ENCODE results near the gene RECQL. TPM values are rescaled to one million over a fixed set of nuclear protein-coding genes. Genes with fewer than 3 reads are reported as not detected.

Gene RECQL
- total RNA-seq, 6 donors from 2014 or later = 15.7 to 34.2 (median 28.0) TPM

GRCh38 chr12:21459474-21459873 is 42.0 kb downstream of the RECQL start:
- TF ChIP-seq EP300 (IDR thresholded peaks at IDR 0.05) (no peak), POLR2AphosphoS5 (IDR thresholded peaks at IDR 0.05) (no peak), POLR2A (IDR thresholded peaks at IDR 0.05) (no peak), CTCF (IDR thresholded peaks at IDR 0.05) (no peak)
- no peaks in the 10 kb centered on the region for H3K27me3 ChIP-seq
- no peak for ATAC-seq (ENCODE audit: low FRiP score in 2 of 2)
- no peak for DNase-seq
- no peaks in the 10 kb centered on the region for H3K4me1 ChIP-seq
- peaks cover 0 to 96% (median 46%) of the 10 kb centered on the region in 4 donors for H3K36me3 ChIP-seq
- 87 to 91% methylated on average over 2 of the region's 2 CpGs for WGBS, 2 donors
- H3K9me3 ChIP-seq = no peaks in the 10 kb centered on the region
- no peak overlapping the region for H3K4me3 ChIP-seq
- H3K27ac ChIP-seq = no peak overlapping the region

GRCh38 chr12:21456291-21456780 is 45.1 kb downstream of the RECQL start:
- WGBS, 2 donors = 64 to 66% methylated on average over 7 of the region's 7 CpGs
- ATAC-seq (ENCODE audit: low FRiP score in 2 of 2) (no peak), DNase-seq (no peak)
- peaks cover 0 to 89% (median 25%) of the 10 kb centered on the region in 4 donors for H3K36me3 ChIP-seq
- H3K4me3 ChIP-seq = no peak overlapping the region
- H3K4me1 ChIP-seq = no peaks in the 10 kb centered on the region
- no peaks in the 10 kb centered on the region for H3K27me3 ChIP-seq
- H3K27ac ChIP-seq = no peak overlapping the region
- H3K9me3 ChIP-seq = no peaks in the 10 kb centered on the region
- TF ChIP-seq EP300 (IDR thresholded peaks at IDR 0.05) (no peak), CTCF (IDR thresholded peaks at IDR 0.05) (no peak)

GRCh38 chr12:21453312-21453852 is 48.1 kb downstream of the RECQL start:
- no peaks in the 10 kb centered on the region for H3K4me1 ChIP-seq
- no peak for ATAC-seq (ENCODE audit: low FRiP score in 2 of 2)
- TF ChIP-seq CTCF (IDR thresholded peaks at IDR 0.05) = no peak
- no peak for TF ChIP-seq EP300 (IDR thresholded peaks at IDR 0.05)
- TF ChIP-seq POLR2AphosphoS5 (IDR thresholded peaks at IDR 0.05) = no peak
- no peak for TF ChIP-seq POLR2A (IDR thresholded peaks at IDR 0.05)
- no peak for DNase-seq
- H3K4me3 ChIP-seq = no peak overlapping the region
- H3K9me3 ChIP-seq = no peaks in the 10 kb centered on the region
- H3K36me3 ChIP-seq = peaks cover 0 to 91% (median 28%) of the 10 kb centered on the region in 4 donors
- no peaks in the 10 kb centered on the region for H3K27me3 ChIP-seq
- no peak overlapping the region for H3K27ac ChIP-seq
- 80 to 92% methylated on average over 4 of the region's 4 CpGs for WGBS, 2 donors

- ATAC-seq (ENCODE audit: low FRiP score in 2 of 2) = no peak
Observed at GRCh38 chr12:21451529-21451928, 49.9 kb downstream of the RECQL start.

More at GRCh38 chr12:21451529-21451928, 49.9 kb downstream of the RECQL start:
- 22 to 35% methylated on average over 1 of the region's 1 CpG for WGBS, 2 donors
- no peak overlapping the region for H3K4me3 ChIP-seq
- no peaks in the 10 kb centered on the region for H3K4me1 ChIP-seq
- TF ChIP-seq CTCF (IDR thresholded peaks at IDR 0.05) (peak in 1 of 6 experiments; percentile 7), POLR2AphosphoS5 (IDR thresholded peaks at IDR 0.05) (no peak)
- H3K9me3 ChIP-seq = no peaks in the 10 kb centered on the region
- H3K27me3 ChIP-seq = no peaks in the 10 kb centered on the region
- peaks cover 8 to 89% (median 28%) of the 10 kb centered on the region in 4 donors for H3K36me3 ChIP-seq
- H3K27ac ChIP-seq = no peak overlapping the region
- no peak for DNase-seq
